Measurements from ENCODE around the gene C2orf69.
A peak's percentile ranks its signal among the peaks of the same experiment; 100 is the strongest.

C2orf69 gene

DNA sequence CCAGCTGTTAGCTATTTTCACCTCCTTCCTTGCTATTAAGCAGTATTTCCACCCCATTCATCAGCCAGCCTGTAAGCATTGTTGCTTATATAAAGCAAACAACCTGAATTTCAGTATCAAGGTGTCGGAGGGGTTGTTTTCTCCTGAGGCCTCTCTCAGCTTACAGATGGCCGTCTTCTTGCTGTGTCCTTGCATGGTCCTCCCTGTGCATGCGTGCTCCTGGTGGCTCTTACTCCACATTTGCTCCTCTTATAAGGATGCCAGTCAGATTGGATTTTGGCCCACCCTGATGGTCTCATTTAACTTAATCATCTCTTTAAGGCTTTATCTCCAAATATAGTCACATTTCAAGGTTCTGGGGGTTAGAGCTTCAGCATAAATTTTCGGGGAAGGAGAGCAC lies 46.9 kb downstream of the C2orf69 start:
- no peak overlapping the region for H3K4me3 ChIP-seq (ENCODE audit: low read depth, low read length)
- DNase-seq (ENCODE audit: low read depth) = no peak
- TF ChIP-seq, protein P1, sequence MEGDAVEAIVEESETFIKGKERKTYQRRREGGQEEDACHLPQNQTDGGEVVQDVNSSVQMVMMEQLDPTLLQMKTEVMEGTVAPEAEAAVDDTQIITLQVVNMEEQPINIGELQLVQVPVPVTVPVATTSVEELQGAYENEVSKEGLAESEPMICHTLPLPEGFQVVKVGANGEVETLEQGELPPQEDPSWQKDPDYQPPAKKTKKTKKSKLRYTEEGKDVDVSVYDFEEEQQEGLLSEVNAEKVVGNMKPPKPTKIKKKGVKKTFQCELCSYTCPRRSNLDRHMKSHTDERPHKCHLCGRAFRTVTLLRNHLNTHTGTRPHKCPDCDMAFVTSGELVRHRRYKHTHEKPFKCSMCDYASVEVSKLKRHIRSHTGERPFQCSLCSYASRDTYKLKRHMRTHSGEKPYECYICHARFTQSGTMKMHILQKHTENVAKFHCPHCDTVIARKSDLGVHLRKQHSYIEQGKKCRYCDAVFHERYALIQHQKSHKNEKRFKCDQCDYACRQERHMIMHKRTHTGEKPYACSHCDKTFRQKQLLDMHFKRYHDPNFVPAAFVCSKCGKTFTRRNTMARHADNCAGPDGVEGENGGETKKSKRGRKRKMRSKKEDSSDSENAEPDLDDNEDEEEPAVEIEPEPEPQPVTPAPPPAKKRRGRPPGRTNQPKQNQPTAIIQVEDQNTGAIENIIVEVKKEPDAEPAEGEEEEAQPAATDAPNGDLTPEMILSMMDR (IDR thresholded peaks at IDR 0.05; ENCODE audit: insufficient read depth, low read depth, low read length, missing control alignments) = no peak

DNA sequence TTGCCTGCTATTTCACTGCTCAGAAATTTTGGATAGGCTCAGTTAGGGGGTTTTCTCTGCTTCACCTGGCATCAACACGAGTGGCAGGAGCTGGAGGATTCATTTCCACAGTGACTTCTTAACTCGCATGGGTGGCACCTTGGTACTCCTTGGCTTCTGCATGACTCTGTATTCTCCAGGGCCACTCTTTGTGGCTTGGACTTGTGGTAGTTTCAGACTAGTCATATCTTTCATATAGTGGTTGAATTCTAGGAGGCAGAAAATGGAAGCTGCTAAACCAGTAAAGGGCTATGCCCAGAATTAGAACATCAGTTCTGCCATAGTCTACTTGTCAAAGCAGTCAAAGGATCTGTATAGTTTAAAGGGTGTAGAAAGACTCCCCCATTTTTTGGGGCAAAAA lies 51.1 kb downstream of the C2orf69 start:
- peak; percentile 19 for DNase-seq (ENCODE audit: low read depth)
- H3K4me3 ChIP-seq (ENCODE audit: low read depth, low read length) = no peak overlapping the region
- TF ChIP-seq, protein P1 (IDR thresholded peaks at IDR 0.05; ENCODE audit: insufficient read depth, low read depth, low read length, missing control alignments) = no peak

DNA sequence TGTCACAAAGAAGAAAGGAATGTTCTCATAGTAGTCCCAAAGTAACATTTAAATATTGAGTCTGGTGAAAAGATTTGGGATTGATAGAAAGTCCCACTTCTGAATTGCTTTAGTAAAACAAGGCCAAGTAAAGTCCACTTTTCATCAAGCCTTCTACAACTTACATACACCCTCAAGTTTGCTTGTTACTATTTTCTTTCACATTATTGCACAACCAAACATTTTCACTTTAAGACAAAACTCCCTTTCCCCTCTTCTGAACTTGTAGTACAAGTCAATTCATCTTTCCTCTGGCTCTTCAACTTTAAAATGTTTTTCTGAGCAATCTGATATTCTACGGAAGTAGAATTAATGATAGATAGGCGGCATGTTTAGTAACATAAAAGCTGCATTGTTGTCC lies 55.3 kb downstream of the C2orf69 start:
- TF ChIP-seq, protein P1 (IDR thresholded peaks at IDR 0.05; ENCODE audit: insufficient read depth, low read depth, low read length, missing control alignments) = no peak
- DNase-seq (ENCODE audit: low read depth) = no peak
- no peak overlapping the region for H3K4me3 ChIP-seq (ENCODE audit: low read depth, low read length)

DNA sequence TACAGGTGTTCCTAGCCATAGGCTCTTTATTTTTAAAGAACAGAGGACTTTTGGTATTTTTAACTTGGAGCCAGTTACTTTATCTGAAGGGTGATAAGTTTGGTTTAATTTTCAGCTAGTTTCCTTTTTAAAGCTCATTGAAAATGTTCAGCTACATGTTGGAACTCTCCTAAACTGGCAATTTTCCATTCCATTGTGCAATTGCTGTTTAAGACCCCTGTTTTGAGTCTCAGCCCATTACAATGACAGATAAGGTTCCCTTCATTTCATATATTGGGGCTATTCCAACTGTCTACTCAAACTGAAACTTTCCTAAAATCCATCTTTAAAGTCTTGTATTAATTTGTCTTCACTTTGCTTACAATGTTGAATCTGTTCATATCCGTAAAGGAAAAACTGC lies 55.9 kb downstream of the C2orf69 start:
- TF ChIP-seq, protein P1 (IDR thresholded peaks at IDR 0.05; ENCODE audit: insufficient read depth, low read depth, low read length, missing control alignments) = no peak
- no peak for DNase-seq (ENCODE audit: low read depth)
- H3K4me3 ChIP-seq (ENCODE audit: low read depth, low read length) = no peak overlapping the region

DNA sequence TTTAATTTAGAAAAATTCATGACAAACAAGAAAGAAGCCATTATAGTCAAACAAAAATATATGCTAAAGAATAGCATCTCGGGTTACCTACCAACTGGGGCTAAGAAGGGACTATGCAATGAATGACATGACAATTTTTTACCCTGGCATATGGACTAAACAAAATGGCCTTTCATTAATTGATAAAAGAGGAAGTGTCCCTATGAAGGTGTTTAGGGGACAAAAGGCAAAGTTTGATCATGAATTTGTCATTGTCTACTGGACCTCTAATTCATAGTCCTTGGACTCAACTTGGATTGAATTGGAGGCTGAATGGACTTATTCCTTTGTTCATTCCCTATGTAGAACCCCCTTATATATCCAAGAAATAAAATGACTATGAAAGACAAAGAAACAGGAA lies 57.0 kb downstream of the C2orf69 start:
- no peak for DNase-seq (ENCODE audit: low read depth)
- H3K4me3 ChIP-seq (ENCODE audit: low read depth, low read length) = no peak overlapping the region
- TF ChIP-seq, protein P1 (IDR thresholded peaks at IDR 0.05; ENCODE audit: insufficient read depth, low read depth, low read length, missing control alignments) = no peak

DNA sequence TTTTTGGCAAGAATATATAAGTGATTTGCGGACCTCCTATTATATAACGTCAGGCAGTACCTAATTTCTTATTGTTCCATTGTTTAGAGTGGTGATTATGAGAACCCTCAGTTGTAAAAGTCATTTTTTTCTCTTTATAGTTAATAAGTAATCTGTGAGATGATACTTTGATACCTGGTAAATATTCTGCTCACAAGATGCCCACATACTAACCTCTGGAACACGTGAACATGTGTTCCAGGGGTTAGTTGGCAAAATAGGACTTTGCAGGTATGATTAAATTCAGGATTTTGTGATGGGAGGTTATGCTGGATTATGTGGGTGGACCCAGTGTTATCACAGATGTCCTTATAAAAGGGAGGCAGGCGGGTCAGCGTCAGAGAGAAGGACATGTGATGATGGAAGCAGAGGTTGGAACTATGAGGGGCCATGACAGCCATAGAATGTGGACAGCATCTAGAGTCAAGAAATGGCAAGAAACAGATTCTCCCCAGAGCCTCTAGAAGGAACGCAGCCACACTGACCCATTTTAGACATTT lies 61.1 kb downstream of the C2orf69 start:
- DNase-seq (ENCODE audit: low read depth) = no peak
- TF ChIP-seq, protein P1 (IDR thresholded peaks at IDR 0.05; ENCODE audit: insufficient read depth, low read depth, low read length, missing control alignments) = no peak
- no peak overlapping the region for H3K4me3 ChIP-seq (ENCODE audit: low read depth, low read length)

DNA sequence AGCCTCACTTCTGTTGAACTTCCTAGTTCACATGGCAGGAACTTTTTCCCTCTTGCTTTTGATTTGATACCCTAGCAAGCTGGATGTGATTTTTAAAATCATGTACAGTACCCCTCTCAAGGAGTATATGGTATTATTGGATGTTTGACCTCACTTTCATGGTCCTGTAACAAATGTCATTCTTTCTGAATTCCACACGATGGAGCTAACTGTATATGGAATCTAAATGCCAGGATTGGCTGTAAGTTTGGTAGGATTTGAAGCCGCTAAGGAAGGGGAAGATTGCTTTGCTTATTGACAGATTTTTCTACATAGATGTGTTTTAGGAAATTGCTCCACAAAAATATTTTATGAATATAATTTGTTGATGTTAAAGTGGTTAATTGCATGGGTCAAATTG lies 62.6 kb downstream of the C2orf69 start:
- no peak overlapping the region for H3K4me3 ChIP-seq (ENCODE audit: low read depth, low read length)
- TF ChIP-seq, protein P1 (IDR thresholded peaks at IDR 0.05; ENCODE audit: insufficient read depth, low read depth, low read length, missing control alignments) = peak; percentile 25
- no peak for DNase-seq (ENCODE audit: low read depth)

All from GM12865 (cell line).